HG03354 (cell line): ENCODE results near the gene WDFY4.

ENCODE experiments used
- ATAC-seq: cut with Tn5 transposase; IDR thresholded peaks from one replicate; pipeline ENCODE4 v1.9.1; 2021; ENCODE audit warnings: mild to moderate bottlenecking; ENCODE audit not compliant: unreplicated experiment, poor library complexity, severe bottlenecking

WDFY4 gene

GRCh38 chr10:48655411-48656240, 29.0 kb upstream of the WDFY4 start:
- peak; percentile 7 for ATAC-seq

- ATAC-seq = peak; percentile 84
Measured at GRCh38 chr10:48656241-48656913, 28.3 kb upstream of the WDFY4 start.

GRCh38 chr10:48656914-48657305, 27.8 kb upstream of the WDFY4 start:
- ATAC-seq = no peak

GRCh38 chr10:48657416-48657815, 27.3 kb upstream of the WDFY4 start:
- ATAC-seq = no peak

GRCh38 chr10:48658243-48658974, 26.3 kb upstream of the WDFY4 start:
- no peak for ATAC-seq

- ATAC-seq = no peak
Measured at GRCh38 chr10:48658975-48659269, 25.8 kb upstream of the WDFY4 start.

- ATAC-seq = no peak
Measured at GRCh38 chr10:48659790-48660189, 24.9 kb upstream of the WDFY4 start.

- no peak for ATAC-seq
Measured at GRCh38 chr10:48661441-48661840, 23.2 kb upstream of the WDFY4 start.

- ATAC-seq = peak; percentile 46
Measured at GRCh38 chr10:48667960-48668590, 16.6 kb upstream of the WDFY4 start.

- ATAC-seq = peak; percentile 77
Measured at GRCh38 chr10:48670978-48671913, 13.4 kb upstream of the WDFY4 start.

- ATAC-seq = peak; percentile 38
Measured at GRCh38 chr10:48671914-48672595, 12.6 kb upstream of the WDFY4 start.

- peak; percentile 23 for ATAC-seq
Measured at GRCh38 chr10:48672596-48673265, 11.9 kb upstream of the WDFY4 start.

- ATAC-seq = no peak
Measured at GRCh38 chr10:48677625-48678024, 7.0 kb upstream of the WDFY4 start.

- ATAC-seq = no peak
Measured at GRCh38 chr10:48678041-48678440, 6.6 kb upstream of the WDFY4 start.

GRCh38 chr10:48681740-48682139, 2.9 kb upstream of the WDFY4 start:
- no peak for ATAC-seq

- ATAC-seq = no peak
Measured at GRCh38 chr10:48682265-48682664, 2.4 kb upstream of the WDFY4 start.

- ATAC-seq = no peak
Measured at GRCh38 chr10:48683424-48683823, 1.2 kb upstream of the WDFY4 start.

- ATAC-seq = peak; percentile 37
Measured at GRCh38 chr10:48683868-48684267, 805 bp upstream of the WDFY4 start.
